Stimulated activated CD8-positive, alpha-beta memory T cell treated with anti-CD3 and anti-CD28 coated beads, Interleukin-15, amount 100 ng/mL, for 1 hour (primary cell): Measurements from ENCODE around the gene PLXNB3.

Experiments used
- DNase-seq: peaks from one replicate; pipeline ENCODE4 v3.0.0-alpha.2; 2020; ENCODE audit warnings: low read depth

Gene PLXNB3

GRCh38 chrX:153755136-153755535 is 8.9 kb upstream of the PLXNB3 start:
- DNase-seq: no peak

GRCh38 chrX:153761863-153762262 is 2.2 kb upstream of the PLXNB3 start:
- DNase-seq: no peak

GRCh38 chrX:153762626-153763173 is 1.3 kb upstream of the PLXNB3 start:
- no peak for DNase-seq

GRCh38 chrX:153763298-153763932 is 634 bp upstream of the PLXNB3 start:
- DNase-seq: no peak

- no peak for DNase-seq
These were observed 713 bp downstream of the PLXNB3 start for GRCh38 chrX:153764786-153765137.

GRCh38 chrX:153765138-153766079 is 1.4 kb downstream of the PLXNB3 start:
- DNase-seq: no peak

- no peak for DNase-seq
These were observed 2.2 kb downstream of the PLXNB3 start for GRCh38 chrX:153766098-153766817.

GRCh38 chrX:153766871-153767673 is 3.0 kb downstream of the PLXNB3 start:
- no peak for DNase-seq

GRCh38 chrX:153767674-153768055 is 3.6 kb downstream of the PLXNB3 start:
- no peak for DNase-seq

GRCh38 chrX:153768311-153769157 is 4.5 kb downstream of the PLXNB3 start:
- DNase-seq: no peak

GRCh38 chrX:153769158-153769864 is 5.3 kb downstream of the PLXNB3 start:
- no peak for DNase-seq

- no peak for DNase-seq
These were observed 6.0 kb downstream of the PLXNB3 start for GRCh38 chrX:153769865-153770600.

- DNase-seq: no peak
These were observed 6.8 kb downstream of the PLXNB3 start for GRCh38 chrX:153770601-153771414.

- DNase-seq: no peak
These were observed 7.6 kb downstream of the PLXNB3 start for GRCh38 chrX:153771415-153772315.

- no peak for DNase-seq
These were observed 8.5 kb downstream of the PLXNB3 start for GRCh38 chrX:153772316-153773217.

- no peak for DNase-seq
These were observed 9.2 kb downstream of the PLXNB3 start for GRCh38 chrX:153773218-153773611.
